ENCODE results near the gene SYCE1. TPM values are rescaled to one million over a fixed set of nuclear protein-coding genes. Genes with fewer than 3 reads are reported as not detected.

The SYCE1 gene
- total and polyA plus RNA-seq, 9 donors: 0.40 to 8.1 (median 2.5) TPM; not detected in 1

- no peaks in the 10 kb centered on the region for H3K27me3 ChIP-seq
- TF ChIP-seq POLR2A (IDR thresholded peaks at IDR 0.05): no peak
- no peak for TF ChIP-seq EP300 (IDR thresholded peaks at IDR 0.05)
- no peak for TF ChIP-seq CTCF (IDR thresholded peaks at IDR 0.05)
- no peak overlapping the region for H3K4me3 ChIP-seq
- H3K4me1 ChIP-seq (ENCODE audit: insufficient read depth): no peaks in the 10 kb centered on the region
- H3K27ac ChIP-seq: no peak overlapping the region
- intact Hi-C loops (cut with DNase I): no loop called here
- H3K36me3 ChIP-seq: no peaks in the 10 kb centered on the region
- 78 to 89% (median 84%) methylated on average over 4 of the region's 4 CpGs for WGBS, 3 donors
- H3K9me3 ChIP-seq: peaks cover 0 to 4% of the 10 kb centered on the region in 2 donors
- no peak for DNase-seq
Measured at GRCh38 chr10:133509700-133510099, 55.7 kb downstream of the SYCE1 start.

Other genes with a start within 250 kb of the SYCE1 start
- under 1 TPM in 1 of 7 donors, not detected in 6; 0.69 TPM for gene CALY, start 228.7 kb downstream of the SYCE1 start, total RNA-seq
- not detected for gene CALY, start 228.7 kb downstream of the SYCE1 start, polyA plus RNA-seq
- 1 to 10 TPM in 1 of 7 donors, not detected in 6; 2.0 TPM for gene PRAP1, start 218.2 kb downstream of the SYCE1 start, total RNA-seq
- not detected for gene PRAP1, start 218.2 kb downstream of the SYCE1 start, polyA plus RNA-seq
- 10 to 100 TPM in 6 of 7 donors, 1 to 10 TPM in 1; 9.2 to 26.3 (median 17.1) TPM for gene FUOM, start 207.6 kb downstream of the SYCE1 start, total RNA-seq
- gene FUOM, start 207.6 kb downstream of the SYCE1 start, polyA plus RNA-seq: 10 to 100 TPM in 1 of 2 donors, 1 to 10 TPM in 1; 1.2 to 14.8 TPM
- 10 to 100 TPM; 27.2 to 74.4 (median 66.4) TPM for gene ECHS1, start 192.2 kb downstream of the SYCE1 start, total RNA-seq
- 100 to 1,000 TPM in 1 of 2 donors, 10 to 100 TPM in 1; 68.9 to 102 TPM for gene ECHS1, start 192.2 kb downstream of the SYCE1 start, polyA plus RNA-seq
- gene PAOX, start 186.3 kb downstream of the SYCE1 start, total RNA-seq: 10 to 100 TPM in 3 of 7 donors, 1 to 10 TPM in 4; 6.3 to 11.4 (median 9.2) TPM
- gene PAOX, start 186.3 kb downstream of the SYCE1 start, polyA plus RNA-seq: 1 to 10 TPM; 2.1 to 7.8 TPM
- 10 to 100 TPM; 23.1 to 55.1 (median 32.5) TPM for gene MTG1, start 171.4 kb downstream of the SYCE1 start, total RNA-seq
- 10 to 100 TPM; 33.7 to 34.9 TPM for gene MTG1, start 171.4 kb downstream of the SYCE1 start, polyA plus RNA-seq
- under 1 TPM in 3 of 7 donors, not detected in 4; 0.11 to 0.20 (median 0.15) TPM for gene SPRN, start 141.0 kb downstream of the SYCE1 start, total RNA-seq
- gene SPRN, start 141.0 kb downstream of the SYCE1 start, polyA plus RNA-seq: under 1 TPM; 0.05 to 0.10 TPM
- 1 to 10 TPM in 6 of 7 donors, under 1 TPM in 1; 0.72 to 5.0 (median 3.6) TPM for gene SCART1, start 111.6 kb downstream of the SYCE1 start, total RNA-seq
- gene SCART1, start 111.6 kb downstream of the SYCE1 start, polyA plus RNA-seq: under 1 TPM; 0.71 to 0.72 TPM
- 1 to 10 TPM in 6 of 7 donors, under 1 TPM in 1; 0.83 to 4.6 (median 3.7) TPM for gene CYP2E1, start 38.2 kb downstream of the SYCE1 start, total RNA-seq
- 1 to 10 TPM in 1 of 2 donors, under 1 TPM in 1; 0.96 to 1.6 TPM for gene CYP2E1, start 38.2 kb downstream of the SYCE1 start, polyA plus RNA-seq
- not detected for gene FRG2B, start 61.2 kb upstream of the SYCE1 start, total RNA-seq
- not detected for gene FRG2B, start 61.2 kb upstream of the SYCE1 start, polyA plus RNA-seq

Measured in ovary (tissue), 9 donors.